Measurements from ENCODE around the gene TPTE.
"Not testable (repeated sequence)": the region's sequence is repeated elsewhere in the genome, so short reads cannot be mapped to it uniquely, and the experiment has no call there.

The TPTE gene

GRCh38 chr21:10517904-10518303 lies 3.5 kb upstream of the TPTE start:
- not testable (repeated sequence) for H2AK5ac ChIP-seq (ENCODE audit: low read depth, low read length); H4K91ac ChIP-seq (ENCODE audit: low read depth, low read length, poor library complexity); DNase-seq (ENCODE audit: low spot score); H3K4ac ChIP-seq (ENCODE audit: low read length); H4K8ac ChIP-seq (ENCODE audit: low read depth, low read length); H3K14ac ChIP-seq (ENCODE audit: low read length); H2AFZ ChIP-seq (ENCODE audit: low read length); H3K4me3 ChIP-seq (ENCODE audit: low read length in 2 of 2); H3K4me2 ChIP-seq (ENCODE audit: insufficient read depth, low read length, poor library complexity, severe bottlenecking); H3K27me3 ChIP-seq (ENCODE audit: control insufficient read depth in 3 of 3, insufficient read depth in 3 of 3, low read depth in 1 of 3, low read length in 3 of 3); H2BK5ac ChIP-seq (ENCODE audit: low read length); H3K27ac ChIP-seq (replicated peaks; ENCODE audit: low read length); H3K79me1 ChIP-seq (ENCODE audit: low read depth, low read length); H3K9ac ChIP-seq (ENCODE audit: low read depth, low read length, poor library complexity); H2BK120ac ChIP-seq (ENCODE audit: low read depth, low read length); H3K4me1 ChIP-seq (ENCODE audit: control insufficient read depth in 2 of 2, insufficient read depth in 1 of 2, low read depth in 1 of 2, low read length in 2 of 2); H2BK15ac ChIP-seq (ENCODE audit: low read length); H3K18ac ChIP-seq (ENCODE audit: low read length); H2BK12ac ChIP-seq (ENCODE audit: low read length); H3K36me3 ChIP-seq (replicated peaks in 1 of 2; ENCODE audit: control insufficient read depth in 2 of 2, insufficient read depth in 2 of 2, low read length in 2 of 2); H3K23ac ChIP-seq (ENCODE audit: low read depth, low read length, poor library complexity)
- no CpG with 5 or more reads among the region's 10 CpGs for WGBS, 2 donors (ENCODE audit: extremely low coverage in 2 of 2, insufficient read length in 2 of 2, insufficient replicate concordance in 1 of 2)
- peaks cover 0 to 16% of the 10 kb centered on the region in 2 donors for H3K9me3 ChIP-seq (replicated peaks in 1 of 2; ENCODE audit: control insufficient read depth in 2 of 2, insufficient read depth in 1 of 2, low read depth in 1 of 2, low read length in 2 of 2)

GRCh38 chr21:10521835-10522500 lies 585 bp downstream of the TPTE start:
- H3K14ac ChIP-seq (ENCODE audit: low read length); H2BK15ac ChIP-seq (ENCODE audit: low read length); H3K4me2 ChIP-seq (ENCODE audit: insufficient read depth, low read length, poor library complexity, severe bottlenecking); H4K8ac ChIP-seq (ENCODE audit: low read depth, low read length); H2BK12ac ChIP-seq (ENCODE audit: low read length); H4K91ac ChIP-seq (ENCODE audit: low read depth, low read length, poor library complexity); H3K4me3 ChIP-seq (ENCODE audit: low read length in 2 of 2); H3K4ac ChIP-seq (ENCODE audit: low read length); H2AK5ac ChIP-seq (ENCODE audit: low read depth, low read length); H3K9ac ChIP-seq (ENCODE audit: low read depth, low read length, poor library complexity); H3K23ac ChIP-seq (ENCODE audit: low read depth, low read length, poor library complexity); DNase-seq (ENCODE audit: low spot score); H3K36me3 ChIP-seq (replicated peaks in 1 of 2; ENCODE audit: control insufficient read depth in 2 of 2, insufficient read depth in 2 of 2, low read length in 2 of 2); H2BK5ac ChIP-seq (ENCODE audit: low read length); H2BK120ac ChIP-seq (ENCODE audit: low read depth, low read length); H3K4me1 ChIP-seq (ENCODE audit: control insufficient read depth in 2 of 2, insufficient read depth in 1 of 2, low read depth in 1 of 2, low read length in 2 of 2); H2AFZ ChIP-seq (ENCODE audit: low read length); H3K79me1 ChIP-seq (ENCODE audit: low read depth, low read length); H3K18ac ChIP-seq (ENCODE audit: low read length); H3K27ac ChIP-seq (replicated peaks; ENCODE audit: low read length); H3K27me3 ChIP-seq (ENCODE audit: control insufficient read depth in 3 of 3, insufficient read depth in 3 of 3, low read depth in 1 of 3, low read length in 3 of 3): not testable (repeated sequence)
- WGBS, 2 donors (ENCODE audit: extremely low coverage in 2 of 2, insufficient read length in 2 of 2, insufficient replicate concordance in 1 of 2) = no CpG with 5 or more reads among the region's 75 CpGs
- peaks cover 0 to 13% of the 10 kb centered on the region in 2 donors for H3K9me3 ChIP-seq (replicated peaks in 1 of 2; ENCODE audit: control insufficient read depth in 2 of 2, insufficient read depth in 1 of 2, low read depth in 1 of 2, low read length in 2 of 2)

DNA sequence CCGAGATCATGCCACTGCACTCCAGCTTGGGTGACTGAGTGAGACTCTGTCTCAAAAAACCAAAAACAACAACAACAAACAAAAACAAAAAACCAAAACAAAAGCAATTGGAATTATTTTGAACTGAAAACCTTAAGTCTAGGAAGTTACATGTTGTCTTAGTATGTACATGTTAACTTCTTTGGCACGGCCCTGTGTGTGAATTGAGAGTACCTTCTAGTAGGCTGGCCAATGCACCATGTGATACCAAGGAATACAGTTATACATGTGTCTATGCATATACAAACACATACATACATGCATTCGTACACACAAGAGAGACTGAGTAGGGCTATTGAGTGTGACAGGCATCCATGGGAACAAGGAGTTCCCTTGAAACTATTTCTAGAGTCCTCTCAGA lies 18.6 kb downstream of the TPTE start:
- no peak overlapping the region for H2BK15ac ChIP-seq (ENCODE audit: low read length)
- no peak overlapping the region for H3K18ac ChIP-seq (ENCODE audit: low read length)
- no peak overlapping the region for H2BK12ac ChIP-seq (ENCODE audit: low read length)
- H3K27ac ChIP-seq (replicated peaks; ENCODE audit: low read length) = no peak overlapping the region
- no peaks in the 10 kb centered on the region for H3K4me1 ChIP-seq (ENCODE audit: control insufficient read depth in 2 of 2, insufficient read depth in 1 of 2, low read depth in 1 of 2, low read length in 2 of 2)
- no peak overlapping the region for H4K91ac ChIP-seq (ENCODE audit: low read depth, low read length, poor library complexity)
- no CpG with 5 or more reads among the region's 3 CpGs for WGBS, 2 donors (ENCODE audit: extremely low coverage in 2 of 2, insufficient read length in 2 of 2, insufficient replicate concordance in 1 of 2)
- no peak overlapping the region for H3K9ac ChIP-seq (ENCODE audit: low read depth, low read length, poor library complexity)
- H3K4ac ChIP-seq (ENCODE audit: low read length) = no peak overlapping the region
- no peak overlapping the region for H3K4me2 ChIP-seq (ENCODE audit: insufficient read depth, low read length, poor library complexity, severe bottlenecking)
- DNase-seq (ENCODE audit: low spot score) = no peak
- no peak overlapping the region for H3K23ac ChIP-seq (ENCODE audit: low read depth, low read length, poor library complexity)
- H3K9me3 ChIP-seq (replicated peaks in 1 of 2; ENCODE audit: control insufficient read depth in 2 of 2, insufficient read depth in 1 of 2, low read depth in 1 of 2, low read length in 2 of 2) = peaks cover 0 to 24% of the 10 kb centered on the region in 2 donors
- no peak overlapping the region for H2AK5ac ChIP-seq (ENCODE audit: low read depth, low read length)
- no peaks in the 10 kb centered on the region for H3K79me1 ChIP-seq (ENCODE audit: low read depth, low read length)
- H3K36me3 ChIP-seq (replicated peaks in 1 of 2; ENCODE audit: control insufficient read depth in 2 of 2, insufficient read depth in 2 of 2, low read length in 2 of 2) = no peaks in the 10 kb centered on the region
- no peak overlapping the region for H4K8ac ChIP-seq (ENCODE audit: low read depth, low read length)
- no peak overlapping the region for H2AFZ ChIP-seq (ENCODE audit: low read length)
- peaks cover 0 to 2% (median 0%) of the 10 kb centered on the region in 3 experiments for H3K27me3 ChIP-seq (ENCODE audit: control insufficient read depth in 3 of 3, insufficient read depth in 3 of 3, low read depth in 1 of 3, low read length in 3 of 3)
- no peak overlapping the region for H2BK5ac ChIP-seq (ENCODE audit: low read length)
- H3K14ac ChIP-seq (ENCODE audit: low read length) = no peak overlapping the region
- H2BK120ac ChIP-seq (ENCODE audit: low read depth, low read length) = no peak overlapping the region
- H3K4me3 ChIP-seq (ENCODE audit: low read length in 2 of 2) = no peak overlapping the region

DNA sequence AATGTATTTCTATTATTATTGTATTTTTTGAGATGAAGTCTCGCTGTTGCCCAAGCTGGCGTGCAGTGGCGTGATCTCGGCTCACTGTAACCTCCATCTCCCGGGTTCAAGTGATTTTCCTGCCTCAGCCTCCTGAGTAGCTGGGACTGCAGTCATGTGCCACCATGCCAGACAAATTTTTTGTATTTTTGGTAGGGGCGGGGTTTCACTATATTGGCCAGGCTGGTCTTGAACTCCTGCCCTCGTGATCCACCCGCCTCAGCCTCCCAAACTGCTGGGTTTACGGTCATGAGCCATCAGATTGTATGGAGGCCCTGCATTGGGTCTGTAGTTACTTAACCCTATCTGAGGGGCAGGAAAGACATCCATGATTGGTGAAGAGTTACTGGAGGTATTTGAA lies 23.0 kb downstream of the TPTE start:
- not testable (repeated sequence) for H2BK15ac ChIP-seq (ENCODE audit: low read length); H4K91ac ChIP-seq (ENCODE audit: low read depth, low read length, poor library complexity); H3K36me3 ChIP-seq (replicated peaks in 1 of 2; ENCODE audit: control insufficient read depth in 2 of 2, insufficient read depth in 2 of 2, low read length in 2 of 2); H3K27ac ChIP-seq (replicated peaks; ENCODE audit: low read length); H2BK120ac ChIP-seq (ENCODE audit: low read depth, low read length); H4K8ac ChIP-seq (ENCODE audit: low read depth, low read length); H3K4ac ChIP-seq (ENCODE audit: low read length); H2BK5ac ChIP-seq (ENCODE audit: low read length); H2AFZ ChIP-seq (ENCODE audit: low read length); DNase-seq (ENCODE audit: low spot score); H3K18ac ChIP-seq (ENCODE audit: low read length); H3K4me2 ChIP-seq (ENCODE audit: insufficient read depth, low read length, poor library complexity, severe bottlenecking); H3K79me1 ChIP-seq (ENCODE audit: low read depth, low read length); H3K23ac ChIP-seq (ENCODE audit: low read depth, low read length, poor library complexity); H2BK12ac ChIP-seq (ENCODE audit: low read length); H3K4me3 ChIP-seq (ENCODE audit: low read length in 2 of 2); H3K27me3 ChIP-seq (ENCODE audit: control insufficient read depth in 3 of 3, insufficient read depth in 3 of 3, low read depth in 1 of 3, low read length in 3 of 3); H3K14ac ChIP-seq (ENCODE audit: low read length); H3K4me1 ChIP-seq (ENCODE audit: control insufficient read depth in 2 of 2, insufficient read depth in 1 of 2, low read depth in 1 of 2, low read length in 2 of 2); H2AK5ac ChIP-seq (ENCODE audit: low read depth, low read length); H3K9ac ChIP-seq (ENCODE audit: low read depth, low read length, poor library complexity)
- peaks cover 0 to 28% of the 10 kb centered on the region in 2 donors for H3K9me3 ChIP-seq (replicated peaks in 1 of 2; ENCODE audit: control insufficient read depth in 2 of 2, insufficient read depth in 1 of 2, low read depth in 1 of 2, low read length in 2 of 2)
- WGBS, 2 donors (ENCODE audit: extremely low coverage in 2 of 2, insufficient read length in 2 of 2, insufficient replicate concordance in 1 of 2) = no CpG with 5 or more reads among the region's 9 CpGs

Data from neuronal stem cell (in vitro differentiated cells).